Left kidney (tissue), 2 donors: ENCODE measurements around the gene CTSK. TPM values are rescaled to one million over a fixed set of nuclear protein-coding genes. Genes with fewer than 3 reads are reported as not detected.
"Not testable (repeated sequence)": the region's sequence is repeated elsewhere in the genome, so short reads cannot be mapped to it uniquely, and the experiment has no call there.

ENCODE experiments used
- DNase-seq: peaks from one replicate; pipeline ENCODE4 v3.0.0-alpha.2; 2013
- polyA plus RNA-seq: library from polyadenylated mRNA; unstranded; fragments of 120-200 nt; gene quantifications from one replicate; pipeline ENCODE4 v1.2.1, GENCODE V29; 2013; ENCODE audit not compliant: insufficient read length

Gene CTSK
- polyA plus RNA-seq, 1 donor: 27.6 TPM

DNA sequence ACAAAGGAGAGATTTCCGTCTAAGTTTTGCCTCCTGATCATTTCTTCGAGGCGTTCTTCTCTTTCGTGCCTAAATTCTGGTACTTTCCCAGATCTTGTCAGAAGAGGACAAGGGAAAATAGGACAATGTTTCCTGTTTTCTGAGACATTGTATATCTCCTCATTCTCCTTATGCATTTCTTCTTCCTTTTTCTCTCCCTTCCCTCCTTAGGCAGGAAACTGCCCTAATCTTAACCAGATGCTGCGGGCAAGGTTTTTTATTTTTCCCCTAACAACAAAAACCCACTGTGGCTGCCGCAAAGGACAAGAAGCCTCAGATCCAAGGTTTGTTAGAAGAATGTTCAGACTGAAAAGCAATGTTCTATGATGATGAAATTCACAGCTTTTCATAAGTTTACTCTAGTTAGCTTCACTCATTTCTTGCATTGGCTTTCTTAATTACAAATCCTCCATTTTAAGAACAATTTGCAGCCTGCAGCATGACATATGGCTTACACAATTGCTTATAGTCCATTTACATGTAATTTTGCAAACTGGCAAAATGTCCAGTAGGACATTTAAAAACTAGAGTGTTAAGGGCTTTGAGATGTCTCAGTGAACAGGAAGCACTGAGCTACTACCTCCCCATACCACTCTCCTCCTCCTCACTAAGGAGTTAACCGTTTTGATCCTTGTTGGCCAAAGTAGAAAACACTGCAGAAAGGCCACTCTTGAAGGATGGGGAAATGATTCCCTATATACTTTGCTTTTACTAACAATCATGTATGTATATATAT lies 624 bp downstream of the CTSK start:
- no peak for DNase-seq

DNA sequence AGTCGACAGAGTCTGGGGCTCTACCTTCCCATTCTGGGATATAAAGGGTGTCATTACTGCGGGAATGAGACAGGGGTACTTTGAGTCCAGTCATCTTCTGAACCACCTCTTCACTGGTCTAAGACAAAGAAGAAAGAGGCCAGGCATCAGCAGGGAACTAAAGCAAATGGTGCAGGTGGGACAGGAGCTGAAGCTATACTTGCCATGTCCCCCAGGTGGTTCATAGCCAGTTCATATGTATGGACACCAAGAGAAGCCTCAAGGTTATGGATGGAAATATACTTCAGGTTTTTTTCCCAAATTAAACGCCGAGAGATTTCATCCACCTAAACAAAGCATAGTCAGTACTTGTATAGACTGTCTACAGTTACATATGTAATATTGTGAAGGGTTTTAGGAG lies 2.2 kb downstream of the CTSK start:
- DNase-seq: no peak

DNA sequence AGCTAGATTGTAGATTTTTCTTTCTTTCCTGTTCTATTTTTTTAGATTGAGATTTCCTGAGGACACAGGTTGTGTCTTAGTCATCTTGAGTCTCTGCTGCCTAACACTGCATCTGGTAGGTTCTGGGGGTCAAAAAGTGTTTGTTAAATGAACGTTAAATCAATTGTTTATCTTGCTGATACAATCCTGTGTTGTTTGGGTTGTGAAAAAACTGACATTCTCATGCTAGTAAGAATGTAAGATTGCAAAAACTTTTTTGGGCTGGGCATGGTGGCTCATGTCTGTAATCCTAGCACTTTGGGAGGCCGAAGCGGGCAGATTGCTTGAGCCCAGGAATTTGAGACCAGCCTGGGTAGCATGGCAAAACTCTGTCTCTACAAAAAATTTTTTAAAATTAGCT lies 3.4 kb downstream of the CTSK start:
- no peak for DNase-seq

DNA sequence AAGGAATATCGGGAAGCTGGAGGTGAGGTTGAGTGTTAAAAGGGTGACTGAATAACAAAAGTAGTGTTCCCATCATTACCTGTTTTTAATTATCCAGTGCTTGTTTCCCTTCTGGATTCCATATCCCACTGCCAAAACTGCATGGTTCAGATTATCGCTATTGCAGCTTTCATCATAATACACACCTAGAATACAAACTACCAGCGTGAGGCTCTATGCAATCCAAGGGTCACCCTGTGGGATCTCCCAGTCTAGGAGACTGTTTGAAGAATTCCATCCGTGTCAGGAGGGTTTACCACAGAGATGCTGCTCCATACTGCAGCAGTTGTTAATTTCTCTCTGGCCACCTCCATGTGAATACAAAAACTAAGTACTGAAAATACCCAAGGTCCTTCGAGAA lies 9.0 kb downstream of the CTSK start:
- DNase-seq: no peak

DNA sequence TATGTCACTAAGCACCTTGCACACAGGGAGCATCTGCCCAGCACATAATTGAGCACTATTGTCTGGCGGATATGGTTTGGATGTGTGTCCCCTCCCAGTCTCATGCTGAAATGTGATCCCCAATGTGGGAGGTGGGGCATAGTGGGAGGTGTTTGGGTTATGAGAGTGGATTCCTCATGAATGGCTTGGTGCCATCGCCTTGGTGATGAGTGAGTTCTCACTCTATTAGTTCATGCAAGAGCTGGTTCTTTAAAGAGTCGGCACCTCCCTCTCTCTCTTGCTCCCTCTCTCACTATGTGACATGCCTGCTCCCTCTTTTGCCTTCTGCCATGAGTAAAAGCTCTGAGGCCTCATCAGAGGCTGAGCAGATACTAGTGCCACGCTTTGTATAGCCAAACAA lies 9.5 kb downstream of the CTSK start:
- peak; percentile 48 for DNase-seq

DNA sequence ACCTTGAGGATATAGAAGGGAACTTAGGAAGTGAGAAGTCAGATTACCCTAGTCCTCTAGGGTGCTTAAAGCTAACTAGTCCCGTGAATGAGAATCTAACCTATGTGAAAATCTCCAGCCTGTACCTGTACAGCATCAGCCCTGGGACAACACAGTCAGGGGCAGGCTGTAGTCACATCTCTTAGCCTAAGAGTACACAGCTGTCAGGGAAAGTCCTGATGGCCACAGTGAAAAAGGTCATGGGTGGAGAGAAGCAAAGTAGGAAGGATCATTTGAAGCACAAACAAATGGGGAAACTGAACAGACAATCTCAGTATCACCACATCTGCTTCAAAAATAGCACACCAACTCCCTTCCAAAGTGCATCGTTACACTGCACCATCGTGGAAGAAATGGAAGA lies 11.7 kb downstream of the CTSK start:
- no peak for DNase-seq

DNA sequence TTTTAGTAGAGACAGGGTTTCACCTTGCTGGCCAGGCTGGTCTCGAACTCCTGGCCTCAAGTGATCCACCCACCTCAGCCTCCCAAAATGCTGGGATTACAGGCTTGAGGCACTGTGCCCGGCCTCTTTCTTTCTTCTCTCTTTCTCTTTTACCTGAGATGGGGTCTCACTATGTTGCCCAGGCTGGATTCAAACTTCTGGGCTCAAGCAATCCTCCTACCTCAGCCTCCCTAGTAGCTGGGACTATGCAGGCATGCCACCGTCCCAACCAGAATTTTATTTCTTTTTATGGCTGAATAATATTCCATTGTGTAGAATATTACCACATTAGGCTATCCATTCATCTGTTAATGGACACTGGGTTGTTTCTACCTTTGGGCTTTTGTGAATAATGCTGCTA lies 14.3 kb downstream of the CTSK start:
- DNase-seq: not testable (repeated sequence)

DNA sequence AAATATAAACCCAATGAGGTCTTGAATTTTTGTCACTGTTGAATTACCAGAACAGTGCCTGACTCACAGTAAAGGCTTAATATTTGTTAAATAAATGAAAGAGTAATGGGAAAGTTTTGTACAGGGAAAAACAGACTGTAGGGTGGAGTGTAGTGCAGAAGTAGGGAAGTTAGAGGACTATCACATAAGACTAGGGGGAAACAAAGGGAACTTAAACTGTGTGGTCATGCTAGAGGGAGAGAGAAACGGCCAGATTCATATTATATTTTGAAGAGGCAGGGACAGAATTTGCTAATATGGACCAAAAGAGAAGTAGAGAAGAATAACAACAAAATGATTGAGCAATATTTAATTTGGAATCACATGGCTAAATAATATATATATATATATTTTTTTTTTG lies 14.8 kb downstream of the CTSK start:
- no peak for DNase-seq

DNA sequence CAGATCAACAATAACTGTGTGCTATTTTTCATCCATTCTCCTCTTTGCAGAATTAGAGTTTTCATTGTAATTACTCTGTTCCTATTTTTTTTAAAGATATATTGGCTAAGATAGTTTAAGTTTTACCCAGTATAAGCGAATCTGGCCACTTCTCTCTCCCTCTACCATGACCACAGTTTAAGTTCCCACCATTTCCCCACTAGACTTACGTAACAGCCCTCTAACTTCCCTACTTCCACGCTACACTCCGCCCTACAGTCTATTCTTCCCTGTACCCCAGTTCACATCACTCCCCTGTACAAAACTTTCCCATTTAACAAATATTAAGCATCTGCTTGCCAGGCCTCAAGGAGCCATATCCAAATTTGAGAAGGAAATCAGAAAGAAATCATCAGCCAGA lies 16.5 kb downstream of the CTSK start:
- DNase-seq: no peak

DNA sequence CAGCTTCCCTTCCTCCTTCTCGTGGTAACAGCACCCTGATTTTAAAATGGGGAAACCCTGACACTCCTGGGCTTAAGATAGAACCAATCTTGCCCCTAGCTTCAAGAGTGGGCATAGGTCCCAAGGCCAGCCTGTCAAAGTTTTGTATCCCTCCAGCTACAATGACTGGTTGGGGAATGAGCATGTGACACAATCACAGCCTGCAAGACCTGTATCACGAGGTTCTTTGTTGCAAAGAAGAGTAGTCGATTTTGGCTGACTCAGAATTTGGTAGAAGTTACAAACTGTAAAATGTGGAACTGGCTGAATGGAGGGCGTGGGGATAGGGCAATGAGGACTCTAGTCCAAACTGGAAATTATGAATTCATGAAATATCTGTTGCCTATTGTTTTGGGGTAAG lies 18.7 kb downstream of the CTSK start:
- DNase-seq: no peak

DNA sequence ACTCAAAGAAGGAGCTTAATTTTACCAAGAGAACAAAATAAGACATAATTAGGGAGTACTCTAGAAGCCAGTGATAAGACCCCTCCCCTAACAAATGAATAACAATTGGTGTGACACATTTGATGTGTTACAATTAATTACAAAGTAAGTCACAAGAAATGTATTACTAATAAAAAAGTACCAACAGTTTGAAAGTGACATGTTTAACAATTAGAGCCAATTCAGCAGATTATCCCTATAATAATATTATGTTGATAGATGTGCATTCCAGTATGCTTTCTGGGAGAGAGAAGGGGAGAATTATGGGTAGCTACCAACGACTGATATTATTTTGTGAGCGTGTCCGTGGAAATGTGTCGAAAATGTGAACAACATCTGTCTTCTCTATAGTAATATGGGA lies 19.1 kb downstream of the CTSK start:
- DNase-seq: no peak

DNA sequence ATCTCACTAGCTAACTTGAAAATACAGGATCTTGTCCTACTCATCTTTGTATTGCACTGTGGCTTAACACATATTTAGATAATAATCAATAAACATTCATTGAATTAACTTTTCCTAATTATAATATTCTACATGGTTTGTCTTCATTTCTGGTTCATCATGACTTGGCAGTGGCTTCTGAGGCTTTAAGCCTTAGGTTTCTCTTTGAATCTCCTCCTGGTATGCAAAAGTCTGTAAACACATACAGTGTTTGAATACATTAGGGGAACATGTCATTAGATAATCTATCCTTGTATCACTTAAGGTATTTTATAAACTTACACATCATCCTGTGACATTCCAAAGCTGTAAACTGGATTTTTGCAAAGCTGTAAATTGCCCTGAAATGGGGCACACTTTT lies 20.6 kb downstream of the CTSK start:
- no peak for DNase-seq

DNA sequence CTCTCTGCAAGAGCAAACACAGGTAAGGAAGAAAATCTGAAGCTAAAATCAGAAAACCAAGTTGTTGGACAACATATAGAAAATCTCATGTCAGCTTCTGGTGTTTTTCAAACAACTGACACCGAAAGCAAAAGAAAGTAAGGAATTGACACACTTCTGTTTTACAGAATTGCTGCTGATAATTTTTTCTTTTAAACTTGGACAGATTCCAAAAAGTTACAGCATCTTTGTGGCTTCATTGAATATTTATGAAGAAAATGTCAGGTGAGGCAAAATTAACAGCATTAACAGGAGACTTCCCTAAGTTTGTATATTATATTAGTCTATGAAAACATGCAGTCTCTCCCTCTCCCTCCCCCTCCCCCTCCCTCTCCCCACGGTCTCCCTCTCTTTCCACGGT lies 27.6 kb downstream of the CTSK start:
- DNase-seq: no peak

DNA sequence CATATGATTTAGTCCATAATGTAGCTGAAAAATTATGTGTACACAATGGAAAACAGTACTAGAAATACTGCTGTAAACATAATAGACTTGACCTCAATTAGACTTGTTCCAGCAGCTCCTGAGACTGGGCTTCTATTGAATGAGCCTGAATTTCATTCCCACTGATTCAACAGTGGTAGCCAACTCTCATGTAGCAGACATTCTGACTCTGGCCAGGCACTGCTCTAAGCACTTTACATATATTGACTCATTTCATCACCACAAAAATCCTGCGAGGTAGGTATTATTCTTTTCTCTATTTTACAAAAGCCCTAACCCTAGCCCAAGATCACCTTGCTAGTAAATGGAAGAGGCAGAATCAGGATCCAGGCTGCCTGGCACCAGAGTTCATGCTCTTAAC lies 29.7 kb downstream of the CTSK start:
- no peak for DNase-seq

DNA sequence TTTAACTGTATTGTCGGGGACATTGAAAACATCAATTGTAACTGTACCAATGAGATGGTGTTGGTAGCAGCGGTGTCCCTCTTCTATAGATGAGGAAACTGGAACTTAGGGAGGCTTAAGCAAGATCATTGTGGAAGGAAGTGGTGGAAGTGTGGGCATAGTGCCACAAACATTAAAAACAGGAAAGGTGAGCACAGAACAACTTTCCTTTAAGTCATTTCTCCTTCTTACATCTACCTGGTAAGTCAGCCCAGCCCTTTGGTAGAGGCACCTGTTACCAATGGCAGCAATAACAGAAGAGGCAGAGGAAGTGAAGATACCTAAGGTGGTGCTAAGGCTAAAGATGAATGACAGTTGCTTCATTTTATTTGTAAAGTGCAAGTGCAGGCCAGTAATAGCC lies 30.5 kb downstream of the CTSK start:
- no peak for DNase-seq

DNA sequence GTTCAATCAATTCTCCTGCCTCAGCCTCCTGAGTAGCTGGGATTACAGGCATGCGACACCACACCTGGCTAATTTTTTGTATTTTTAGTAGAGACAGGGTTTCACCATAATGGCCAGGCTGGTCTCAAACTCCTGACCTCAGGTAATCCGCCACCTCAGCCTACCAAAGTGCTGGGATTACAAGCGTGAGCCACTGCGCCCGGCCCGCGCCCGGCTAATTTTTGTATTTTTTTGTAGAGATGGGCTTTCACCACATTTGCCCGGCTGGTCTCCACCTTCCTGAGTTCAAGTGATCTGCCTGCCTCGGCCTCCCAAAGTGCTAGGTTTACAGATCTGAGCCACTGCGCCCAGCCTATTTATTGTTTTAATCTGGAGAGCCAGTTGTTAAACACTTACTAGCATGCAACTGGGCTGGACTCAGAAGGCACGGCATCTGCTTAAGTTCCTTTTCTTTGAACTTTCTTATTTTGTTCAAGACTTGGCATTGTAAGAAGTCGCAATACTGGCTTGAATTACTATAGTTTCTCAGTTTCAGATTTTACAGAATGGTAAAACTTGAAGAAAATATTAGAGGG lies 32.0 kb downstream of the CTSK start:
- DNase-seq: not testable (repeated sequence)

DNA sequence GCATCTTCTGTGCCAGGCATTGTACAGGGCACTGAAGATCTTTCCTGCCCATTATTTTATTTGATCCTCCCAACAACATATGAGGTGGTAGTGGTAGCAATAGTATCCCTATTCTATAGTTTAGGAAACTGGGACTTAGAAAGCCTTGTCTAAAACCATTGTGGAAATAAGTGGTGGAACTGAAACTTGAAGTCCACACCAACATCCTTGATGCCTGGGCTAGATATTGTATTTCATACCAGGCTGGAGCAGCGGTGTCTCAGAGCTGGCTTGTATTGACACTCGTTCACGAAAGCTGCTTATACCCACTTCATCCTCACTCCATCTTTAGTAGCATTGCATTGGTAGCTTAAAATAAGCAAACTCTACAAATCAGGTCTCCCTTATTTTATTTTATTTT lies 32.8 kb downstream of the CTSK start:
- no peak for DNase-seq

DNA sequence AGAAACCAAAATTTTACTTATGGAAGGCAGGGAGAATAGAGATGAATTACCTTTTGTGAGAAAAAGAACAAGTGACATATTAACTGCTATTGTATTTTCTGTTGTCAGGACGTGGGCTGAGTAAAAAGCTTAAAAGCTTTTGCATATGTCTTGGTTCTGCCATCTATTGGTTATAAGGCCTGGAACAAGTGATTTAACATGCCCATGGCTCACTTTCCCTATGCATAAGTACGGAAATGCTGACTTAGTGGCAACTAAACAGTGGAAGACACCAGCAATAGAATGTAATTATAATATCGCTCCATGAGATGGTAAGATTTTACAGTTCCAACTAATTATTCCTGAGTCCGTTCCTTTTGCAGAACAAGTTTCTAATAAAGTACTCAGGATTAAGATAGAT lies 35.7 kb downstream of the CTSK start:
- no peak for DNase-seq

DNA sequence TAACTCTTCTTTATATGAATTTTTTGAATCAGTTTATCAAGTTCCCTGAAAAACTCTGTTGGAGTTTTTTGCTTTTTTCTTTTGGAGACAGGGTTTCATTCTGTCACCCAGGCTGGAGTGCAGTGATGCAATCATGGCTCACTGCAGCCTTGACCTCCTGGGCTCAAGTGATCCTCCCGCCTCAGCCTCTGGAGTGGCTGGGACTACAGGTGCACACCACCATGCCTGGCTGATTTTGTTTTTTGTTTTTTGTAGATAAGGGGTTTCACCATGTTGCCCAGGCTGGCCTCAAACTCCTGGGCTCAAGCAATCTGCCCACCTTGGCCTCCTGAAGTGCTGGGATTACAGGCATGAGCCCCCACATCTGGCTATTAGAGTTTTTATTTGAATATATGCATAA lies 40.4 kb downstream of the CTSK start:
- DNase-seq: not testable (repeated sequence)

DNA sequence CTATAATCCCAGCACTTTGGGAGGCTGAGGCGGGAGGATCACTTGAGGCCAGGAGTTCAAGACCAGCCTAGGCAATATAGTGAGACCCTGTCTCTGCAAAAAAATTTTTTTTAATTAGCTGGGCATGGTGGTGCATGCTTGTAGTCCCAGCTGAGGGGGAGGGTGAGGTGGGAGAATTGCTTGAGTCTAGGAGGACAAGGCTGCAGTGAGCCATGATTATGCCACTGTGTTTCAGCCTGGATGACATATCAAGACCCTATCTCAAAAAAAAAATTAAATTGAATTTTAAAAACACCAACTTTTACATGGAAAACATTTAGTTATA lies 42.1 kb downstream of the CTSK start:
- DNase-seq: not testable (repeated sequence)

DNA sequence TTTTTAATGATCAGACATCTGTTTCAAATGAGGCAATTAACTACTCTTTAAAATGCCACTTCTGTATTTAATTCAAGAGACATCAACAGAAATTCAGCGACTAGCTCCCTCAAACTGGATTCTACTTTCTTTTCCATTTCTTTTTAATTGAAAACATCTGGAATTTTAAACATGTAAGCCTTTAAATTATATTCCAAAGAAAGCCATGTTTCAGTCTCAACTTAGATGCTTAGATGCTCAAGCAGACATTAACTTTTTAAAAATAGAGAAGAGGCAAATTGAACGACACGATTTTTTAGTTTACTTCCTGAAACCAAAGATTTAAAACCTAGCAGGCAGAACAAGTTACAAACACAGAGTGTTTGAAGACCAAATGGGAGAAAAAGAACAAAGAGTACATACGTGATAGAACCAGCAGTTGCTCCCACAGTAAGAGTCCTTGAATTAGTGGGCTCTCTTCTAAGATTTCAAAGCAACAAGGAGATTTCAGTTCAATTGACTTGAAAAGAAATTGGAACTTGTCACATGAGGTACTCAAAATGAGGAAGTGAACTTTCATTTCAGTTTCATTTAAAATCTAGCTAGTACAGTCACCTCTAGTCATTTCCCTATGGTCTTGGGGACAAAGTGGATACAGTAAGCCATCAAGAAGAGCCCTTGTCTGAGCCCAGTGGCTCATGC lies 42.6 kb downstream of the CTSK start, which contains the start of gene CTSS:
CTSS (minus strand) TSS at position 483 of the 681 bp plus-strand sequence. CDS start 1,015 bp downstream, outside the sequence.
- no peak for DNase-seq

DNA sequence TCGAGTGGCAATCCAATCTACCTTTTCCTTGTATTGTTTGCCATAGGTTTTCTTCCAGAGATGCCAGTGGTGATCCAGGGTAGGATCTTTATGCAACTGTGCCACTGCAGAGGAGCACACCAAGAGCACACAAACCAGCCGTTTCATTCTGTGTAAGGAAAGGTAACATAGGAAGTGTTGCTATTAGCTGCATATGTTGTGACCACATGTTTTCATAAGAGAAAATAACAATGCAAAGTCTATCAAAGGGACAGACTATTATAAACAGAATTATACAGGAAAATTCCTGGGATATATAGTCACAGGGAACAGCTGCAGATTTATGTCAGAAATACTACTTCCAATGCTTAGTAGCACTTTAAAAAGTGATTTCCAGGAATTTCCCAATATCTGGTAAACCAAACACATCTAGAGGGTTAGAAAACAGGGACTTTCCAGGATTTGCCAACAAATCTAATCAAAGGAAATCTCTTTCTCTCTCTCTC lies 43.4 kb downstream of the CTSK start:
- no peak for DNase-seq

DNA sequence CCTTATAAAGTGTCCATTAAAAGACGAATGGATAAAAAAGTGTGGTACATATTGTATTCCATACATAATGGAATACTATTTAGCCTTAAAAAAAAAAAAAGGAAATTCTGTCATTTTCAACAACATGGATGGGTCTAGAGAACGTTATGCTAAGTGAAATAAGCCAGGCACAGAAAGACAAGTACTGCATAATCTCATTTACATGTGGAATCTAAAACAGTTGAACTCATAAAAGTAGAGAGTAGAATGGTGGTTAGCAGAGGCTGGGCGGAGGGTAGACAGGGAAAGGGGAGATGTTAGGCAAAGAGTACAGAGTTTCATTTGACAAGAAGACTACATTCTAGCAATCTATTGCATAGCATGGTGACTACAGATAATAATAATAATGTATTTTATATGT lies 45.0 kb downstream of the CTSK start:
- DNase-seq: no peak

DNA sequence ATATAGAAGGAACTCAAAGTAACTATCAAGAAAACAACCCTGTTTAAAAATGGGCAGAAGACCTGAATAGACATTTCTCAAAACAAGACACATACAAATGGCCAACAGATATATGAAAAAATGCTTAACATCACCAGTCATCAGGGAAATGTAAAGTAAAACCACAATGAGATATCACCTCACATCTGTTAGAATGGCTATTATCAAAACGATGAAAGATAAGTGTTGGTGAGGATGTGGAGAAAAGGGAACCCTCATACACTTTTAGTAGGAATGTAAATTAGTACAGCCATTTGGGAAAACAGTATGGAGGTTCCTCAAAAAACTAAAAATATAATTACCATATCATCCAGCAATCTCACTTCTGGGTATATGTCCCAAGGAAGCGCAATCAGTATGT lies 45.5 kb downstream of the CTSK start:
- DNase-seq: no peak
